ENCODE data around the gene CDK10. TPM values are rescaled to one million over a fixed set of nuclear protein-coding genes. Genes with fewer than 3 reads are reported as not detected.

The CDK10 gene
- total and polyA plus RNA-seq, 10 of the 15 experiments (the other 5 are each of a cell fraction or from before 2014, with no cell fraction given): 1.5 to 58.7 (median 36.0) TPM

GRCh38 chr16:89696670-89697128 is 10.2 kb downstream of the CDK10 start (continued):
- TF ChIP-seq, protein P1, sequence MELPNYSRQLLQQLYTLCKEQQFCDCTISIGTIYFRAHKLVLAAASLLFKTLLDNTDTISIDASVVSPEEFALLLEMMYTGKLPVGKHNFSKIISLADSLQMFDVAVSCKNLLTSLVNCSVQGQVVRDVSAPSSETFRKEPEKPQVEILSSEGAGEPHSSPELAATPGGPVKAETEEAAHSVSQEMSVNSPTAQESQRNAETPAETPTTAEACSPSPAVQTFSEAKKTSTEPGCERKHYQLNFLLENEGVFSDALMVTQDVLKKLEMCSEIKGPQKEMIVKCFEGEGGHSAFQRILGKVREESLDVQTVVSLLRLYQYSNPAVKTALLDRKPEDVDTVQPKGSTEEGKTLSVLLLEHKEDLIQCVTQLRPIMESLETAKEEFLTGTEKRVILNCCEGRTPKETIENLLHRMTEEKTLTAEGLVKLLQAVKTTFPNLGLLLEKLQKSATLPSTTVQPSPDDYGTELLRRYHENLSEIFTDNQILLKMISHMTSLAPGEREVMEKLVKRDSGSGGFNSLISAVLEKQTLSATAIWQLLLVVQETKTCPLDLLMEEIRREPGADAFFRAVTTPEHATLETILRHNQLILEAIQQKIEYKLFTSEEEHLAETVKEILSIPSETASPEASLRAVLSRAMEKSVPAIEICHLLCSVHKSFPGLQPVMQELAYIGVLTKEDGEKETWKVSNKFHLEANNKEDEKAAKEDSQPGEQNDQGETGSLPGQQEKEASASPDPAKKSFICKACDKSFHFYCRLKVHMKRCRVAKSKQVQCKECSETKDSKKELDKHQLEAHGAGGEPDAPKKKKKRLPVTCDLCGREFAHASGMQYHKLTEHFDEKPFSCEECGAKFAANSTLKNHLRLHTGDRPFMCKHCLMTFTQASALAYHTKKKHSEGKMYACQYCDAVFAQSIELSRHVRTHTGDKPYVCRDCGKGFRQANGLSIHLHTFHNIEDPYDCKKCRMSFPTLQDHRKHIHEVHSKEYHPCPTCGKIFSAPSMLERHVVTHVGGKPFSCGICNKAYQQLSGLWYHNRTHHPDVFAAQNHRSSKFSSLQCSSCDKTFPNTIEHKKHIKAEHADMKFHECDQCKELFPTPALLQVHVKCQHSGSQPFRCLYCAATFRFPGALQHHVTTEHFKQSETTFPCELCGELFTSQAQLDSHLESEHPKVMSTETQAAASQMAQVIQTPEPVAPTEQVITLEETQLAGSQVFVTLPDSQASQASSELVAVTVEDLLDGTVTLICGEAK (IDR thresholded peaks at IDR 0.05; ENCODE audit: borderline replicate concordance): no peak
- TF ChIP-seq, protein P2, sequence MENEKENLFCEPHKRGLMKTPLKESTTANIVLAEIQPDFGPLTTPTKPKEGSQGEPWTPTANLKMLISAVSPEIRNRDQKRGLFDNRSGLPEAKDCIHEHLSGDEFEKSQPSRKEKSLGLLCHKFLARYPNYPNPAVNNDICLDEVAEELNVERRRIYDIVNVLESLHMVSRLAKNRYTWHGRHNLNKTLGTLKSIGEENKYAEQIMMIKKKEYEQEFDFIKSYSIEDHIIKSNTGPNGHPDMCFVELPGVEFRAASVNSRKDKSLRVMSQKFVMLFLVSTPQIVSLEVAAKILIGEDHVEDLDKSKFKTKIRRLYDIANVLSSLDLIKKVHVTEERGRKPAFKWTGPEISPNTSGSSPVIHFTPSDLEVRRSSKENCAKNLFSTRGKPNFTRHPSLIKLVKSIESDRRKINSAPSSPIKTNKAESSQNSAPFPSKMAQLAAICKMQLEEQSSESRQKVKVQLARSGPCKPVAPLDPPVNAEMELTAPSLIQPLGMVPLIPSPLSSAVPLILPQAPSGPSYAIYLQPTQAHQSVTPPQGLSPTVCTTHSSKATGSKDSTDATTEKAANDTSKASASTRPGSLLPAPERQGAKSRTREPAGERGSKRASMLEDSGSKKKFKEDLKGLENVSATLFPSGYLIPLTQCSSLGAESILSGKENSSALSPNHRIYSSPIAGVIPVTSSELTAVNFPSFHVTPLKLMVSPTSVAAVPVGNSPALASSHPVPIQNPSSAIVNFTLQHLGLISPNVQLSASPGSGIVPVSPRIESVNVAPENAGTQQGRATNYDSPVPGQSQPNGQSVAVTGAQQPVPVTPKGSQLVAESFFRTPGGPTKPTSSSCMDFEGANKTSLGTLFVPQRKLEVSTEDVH (IDR thresholded peaks at IDR 0.05; ENCODE audit: low read depth, partially characterized antibody): no peak
- TF ChIP-seq TCF3 (IDR thresholded peaks at IDR 0.05; ENCODE audit: borderline replicate concordance, insufficient read depth, low read depth, low read length): peak; percentile 68
- no peak for TF ChIP-seq ATF2 (IDR thresholded peaks at IDR 0.05; ENCODE audit: low read length)
- no peak for TF ChIP-seq MTA3 (IDR thresholded peaks at IDR 0.05; ENCODE audit: borderline replicate concordance, low read length)
- peak; percentile 94 for TF ChIP-seq TCF12 (IDR thresholded peaks at IDR 0.05; ENCODE audit: low read depth, low read length)
- TF ChIP-seq CREM (IDR thresholded peaks at IDR 0.05; ENCODE audit: low read depth): peak; percentile 48; the same call in 1 of the 2 replicates
- TF ChIP-seq BCL3 (IDR thresholded peaks at IDR 0.05; ENCODE audit: borderline replicate concordance, insufficient read depth, low read depth, low read length, poor library complexity, severe bottlenecking): peak; percentile 48
- no peak for TF ChIP-seq IKZF2 (IDR thresholded peaks at IDR 0.05)
